GM12801 (cell line): ENCODE measurements around the gene TNFRSF25.

ENCODE experiments used
- TF ChIP-seq, protein P1 (sequence below): IDR thresholded peaks from one replicate; pipeline ENCODE4 v1.5.1; 2011; ENCODE audit warnings: control low read depth; ENCODE audit not compliant: insufficient read length; ENCODE audit errors: extremely low read depth

The TNFRSF25 gene

DNA sequence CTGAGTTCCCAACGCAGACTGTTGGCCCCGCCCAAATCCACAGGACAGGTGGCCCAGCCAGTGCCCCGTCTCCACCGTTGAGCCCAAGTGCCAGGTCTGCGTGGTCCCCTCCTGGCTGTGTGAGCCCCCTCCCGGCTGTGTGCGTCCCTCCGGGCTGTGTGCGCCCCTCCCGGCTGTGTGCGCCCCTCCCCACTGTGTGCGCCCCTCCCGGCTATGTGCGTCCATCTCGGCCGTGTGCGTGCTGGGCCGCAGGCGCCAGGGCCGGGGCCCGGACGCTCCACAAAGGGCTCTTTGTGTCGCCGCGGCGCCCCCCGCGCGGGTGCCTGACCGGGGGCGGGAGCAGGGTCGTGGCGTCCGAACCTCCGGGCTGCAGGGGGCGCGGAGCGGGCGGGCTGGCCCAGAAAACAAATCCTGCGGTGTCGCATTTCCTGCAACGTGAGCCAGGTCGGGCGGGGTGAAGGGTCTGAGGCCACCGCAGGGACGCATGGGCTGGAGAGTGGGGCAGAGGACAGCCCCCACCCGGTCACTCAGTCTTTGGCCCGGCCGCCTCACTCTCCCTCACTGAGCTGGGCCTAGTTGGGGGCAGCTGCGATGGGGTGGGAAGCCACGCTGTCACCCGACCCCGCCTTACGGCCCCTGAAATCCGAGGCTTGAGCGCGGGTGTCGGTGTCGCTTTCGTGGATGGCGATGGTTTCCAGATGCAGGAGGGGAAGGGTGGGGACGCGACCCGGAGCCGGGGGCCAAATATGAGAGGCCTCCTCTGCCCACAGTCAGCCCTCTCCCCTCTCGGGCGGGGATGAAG, 18.8 kb downstream of the TNFRSF25 start:
- TF ChIP-seq, protein P1, sequence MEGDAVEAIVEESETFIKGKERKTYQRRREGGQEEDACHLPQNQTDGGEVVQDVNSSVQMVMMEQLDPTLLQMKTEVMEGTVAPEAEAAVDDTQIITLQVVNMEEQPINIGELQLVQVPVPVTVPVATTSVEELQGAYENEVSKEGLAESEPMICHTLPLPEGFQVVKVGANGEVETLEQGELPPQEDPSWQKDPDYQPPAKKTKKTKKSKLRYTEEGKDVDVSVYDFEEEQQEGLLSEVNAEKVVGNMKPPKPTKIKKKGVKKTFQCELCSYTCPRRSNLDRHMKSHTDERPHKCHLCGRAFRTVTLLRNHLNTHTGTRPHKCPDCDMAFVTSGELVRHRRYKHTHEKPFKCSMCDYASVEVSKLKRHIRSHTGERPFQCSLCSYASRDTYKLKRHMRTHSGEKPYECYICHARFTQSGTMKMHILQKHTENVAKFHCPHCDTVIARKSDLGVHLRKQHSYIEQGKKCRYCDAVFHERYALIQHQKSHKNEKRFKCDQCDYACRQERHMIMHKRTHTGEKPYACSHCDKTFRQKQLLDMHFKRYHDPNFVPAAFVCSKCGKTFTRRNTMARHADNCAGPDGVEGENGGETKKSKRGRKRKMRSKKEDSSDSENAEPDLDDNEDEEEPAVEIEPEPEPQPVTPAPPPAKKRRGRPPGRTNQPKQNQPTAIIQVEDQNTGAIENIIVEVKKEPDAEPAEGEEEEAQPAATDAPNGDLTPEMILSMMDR = no peak

DNA sequence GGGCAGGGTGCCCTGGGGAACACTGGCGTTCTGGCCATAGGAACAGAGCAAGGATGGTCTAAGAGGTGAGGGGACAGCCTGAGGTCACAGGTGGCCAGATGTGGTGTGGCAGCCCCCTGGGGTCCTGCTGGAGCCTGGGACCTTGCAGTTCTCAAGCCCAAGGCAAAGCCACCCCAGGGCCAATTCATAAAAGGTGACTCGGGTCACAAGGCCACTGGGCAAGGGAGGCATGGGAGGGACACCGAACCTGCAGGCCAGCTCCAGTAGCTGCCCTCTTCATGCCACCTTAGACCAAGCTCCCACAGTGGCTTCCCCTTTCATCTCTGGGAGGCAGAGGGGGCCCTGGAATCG, 19.3 kb downstream of the TNFRSF25 start:
- TF ChIP-seq, protein P1 = no peak

DNA sequence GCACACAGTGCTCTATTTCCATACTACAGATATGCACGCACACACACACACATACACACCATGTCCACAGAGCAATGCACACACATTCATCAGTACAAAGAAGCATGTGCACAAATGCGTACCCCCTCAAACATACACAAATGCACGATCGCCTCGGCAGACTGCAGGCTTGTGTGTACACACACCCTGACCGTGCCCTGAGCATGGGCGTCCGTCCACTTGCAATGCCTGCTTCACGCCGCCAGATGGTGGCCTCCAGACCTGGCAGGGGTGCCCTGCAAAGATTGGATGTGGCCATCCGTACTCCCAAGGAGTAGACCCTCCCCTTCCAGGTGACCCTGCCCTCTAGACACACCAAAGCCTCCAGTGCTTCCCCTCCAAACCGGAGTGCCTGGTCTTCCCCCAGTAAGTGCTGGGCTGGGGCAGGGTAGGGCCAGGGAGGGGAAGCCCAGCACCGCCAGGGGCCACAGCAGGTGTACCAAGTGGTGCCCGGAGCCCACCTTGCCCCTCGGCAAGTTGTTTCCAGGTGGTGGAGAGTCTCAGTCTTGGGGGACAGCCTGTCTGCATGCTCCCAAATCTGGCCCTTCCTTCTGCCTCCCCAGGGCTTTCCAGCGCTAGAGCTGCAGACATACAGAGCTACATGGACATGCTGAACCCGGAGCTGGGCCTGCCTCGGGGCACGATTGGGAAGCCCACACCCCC, 20.8 kb downstream of the TNFRSF25 start:
- TF ChIP-seq, protein P1 = no peak

DNA sequence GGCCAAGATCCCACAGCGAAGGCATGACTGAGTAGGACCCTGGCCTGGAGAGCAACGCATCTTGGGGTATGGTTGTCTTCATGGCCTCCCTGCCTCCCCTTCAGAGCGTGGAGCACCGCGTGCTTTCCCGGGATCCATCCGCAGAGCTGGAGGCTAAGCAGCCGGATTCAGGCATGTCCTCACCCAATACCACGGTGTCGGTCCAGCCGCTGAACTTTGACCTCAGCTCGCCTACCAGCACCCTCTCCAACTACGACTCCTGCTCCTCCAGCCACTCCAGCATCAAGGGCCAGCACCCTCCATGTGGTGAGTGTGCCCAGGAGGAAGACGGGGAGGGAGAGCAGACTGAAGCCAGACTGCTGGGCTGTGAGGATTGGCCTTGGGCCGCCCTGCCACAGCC, 21.6 kb downstream of the TNFRSF25 start:
- TF ChIP-seq, protein P1 = no peak

DNA sequence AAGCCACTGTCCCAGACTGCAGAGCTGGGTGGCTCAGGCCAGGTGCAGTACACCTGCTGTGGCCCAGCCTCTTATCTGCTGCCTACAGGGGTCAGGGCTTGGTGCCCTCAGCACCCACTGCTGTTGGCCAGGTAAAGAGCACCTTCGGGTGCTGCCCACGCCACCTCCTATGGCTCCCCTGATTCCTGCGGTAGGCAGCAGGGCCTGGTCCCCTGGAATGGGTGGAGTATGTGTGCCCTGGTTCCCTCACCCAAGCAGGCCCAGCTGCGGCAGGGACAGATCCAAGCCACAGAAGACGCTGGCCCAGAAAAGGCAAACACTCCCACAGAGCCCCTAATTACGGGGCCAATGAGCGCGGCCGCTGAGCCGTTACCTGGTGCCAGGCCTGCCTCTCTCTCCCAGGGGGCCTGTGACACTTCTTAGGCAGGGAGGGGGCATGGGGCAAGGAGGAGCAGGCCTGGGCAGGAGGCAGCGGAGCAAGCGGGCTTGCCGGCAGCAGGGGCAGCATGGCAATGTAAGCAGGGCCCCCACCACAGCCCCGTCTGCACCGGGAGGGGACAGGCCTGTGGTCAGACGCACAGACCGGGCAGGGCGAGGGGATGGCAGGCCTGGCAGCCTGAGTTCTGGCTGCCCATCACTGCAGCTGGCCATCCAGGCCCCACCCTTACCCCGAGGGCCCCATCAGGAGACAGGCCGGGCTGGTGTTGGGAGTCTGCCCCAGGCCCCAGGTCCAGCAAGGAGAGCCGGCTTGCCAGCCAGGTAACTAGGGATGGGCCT, 22.4 kb downstream of the TNFRSF25 start:
- TF ChIP-seq, protein P1 = no peak

DNA sequence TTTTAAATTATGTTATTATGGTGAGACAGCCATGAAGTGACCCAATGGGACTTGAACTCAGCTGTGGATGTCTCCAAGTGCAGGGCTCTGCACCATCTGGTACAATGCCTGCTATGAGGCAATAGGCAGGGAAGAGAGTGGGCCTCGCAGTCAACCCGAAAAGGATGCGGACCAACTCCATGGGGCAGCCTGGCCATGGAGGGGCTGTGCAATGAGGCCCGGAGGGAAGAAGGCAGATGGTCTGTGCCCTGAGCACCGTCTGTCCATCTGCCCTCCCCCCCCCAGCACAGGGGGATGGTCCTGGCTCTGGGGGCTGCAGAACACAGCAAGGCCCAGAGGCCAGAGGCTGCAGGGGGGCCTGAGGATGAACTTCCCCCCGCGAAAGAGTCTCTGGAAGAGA, 24.4 kb downstream of the TNFRSF25 start:
- TF ChIP-seq, protein P1 = no peak
